ENCODE measurements around the gene VWC2. TPM values are rescaled to one million over a fixed set of nuclear protein-coding genes. Genes with fewer than 3 reads are reported as not detected.

Gene VWC2
- total and polyA plus RNA-seq, 10 of the 15 experiments (the other 5 are each of a cell fraction or from before 2014, with no cell fraction given) = 0.01 to 0.06 (median 0.03) TPM; not detected in 7

DNA sequence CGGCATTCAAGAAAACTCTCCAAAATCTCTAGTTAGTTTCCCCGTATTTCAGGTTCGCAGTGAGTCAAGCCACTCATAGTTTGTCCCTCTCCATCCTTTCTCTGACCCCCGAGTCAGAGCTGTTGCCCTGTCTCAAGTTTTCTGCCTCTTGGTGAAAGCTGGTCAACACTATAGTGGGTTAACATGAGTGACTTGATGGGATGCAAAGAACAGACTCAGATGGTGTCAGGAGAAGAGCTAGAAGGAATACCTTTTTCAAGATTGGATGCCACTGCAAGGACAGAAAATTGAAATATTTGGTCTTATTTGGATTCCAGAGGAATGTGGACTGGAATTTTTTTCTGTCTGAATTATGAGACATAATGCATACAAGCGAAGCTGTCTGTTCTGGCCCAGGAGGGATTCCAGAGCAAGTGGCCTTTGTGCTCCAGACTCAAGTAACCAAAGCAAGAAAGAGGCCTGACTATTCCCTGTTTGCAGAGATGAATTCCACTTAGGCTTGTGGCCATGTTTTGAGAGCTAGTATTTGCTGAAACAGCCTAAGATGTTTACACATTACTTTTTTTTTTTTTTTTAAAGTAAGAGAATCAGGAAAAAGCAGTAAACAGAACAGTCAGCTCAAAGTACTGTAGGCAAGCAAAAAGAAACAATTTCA is 67.4 kb downstream of the VWC2 start:
- no peaks in the 10 kb centered on the region for H4K20me1 ChIP-seq (ENCODE audit: control insufficient read depth, insufficient read depth)
- intact Hi-C loops (cut with micrococcal nuclease; ENCODE audit: unreplicated experiment) (no loop called here), in situ Hi-C loops (cut with MboI) (no loop called here)
- ChIA-PET RAD21 (ENCODE audit: unreplicated experiment) (interaction anchor here (0.8 kb wide), 1 partner anchor 50 kb away, joined by 3 read pairs; no protein-coding TSS in a partner anchor), POLR2A (no interaction called here), CTCF (interaction anchor here (1.1 kb wide), 1 partner anchor 14 kb away, joined by 3 read pairs; no protein-coding TSS in a partner anchor), SMC1A (ENCODE audit: uncharacterized antibody, unreplicated experiment) (no interaction called here)
- DNase-seq (ENCODE audit: low read depth, low spot score) (no peak), ATAC-seq (no peak), FAIRE-seq (no peak)
- no peaks in the 10 kb centered on the region for H3K79me2 ChIP-seq (ENCODE audit: control insufficient read depth, insufficient read depth, low read length)
- H3K4me1 ChIP-seq (ENCODE audit: control insufficient read depth, insufficient read depth, low read length) = no peaks in the 10 kb centered on the region
- H3K9ac ChIP-seq (ENCODE audit: control insufficient read depth, insufficient read depth, low read length) = no peak overlapping the region
- H3K9me3 ChIP-seq (replicated peaks; ENCODE audit: control insufficient read depth, insufficient read depth, low read length) = no peaks in the 10 kb centered on the region
- no peak overlapping the region for H3K27ac ChIP-seq (ENCODE audit: control insufficient read depth, insufficient read depth)
- WGBS (ENCODE audit: insufficient coverage, insufficient replicate concordance, low lambda C conversion rate, missing lambda C conversion rate) = 25% methylated on average over 5 of the region's 5 CpGs
- no peak overlapping the region for H2AFZ ChIP-seq (ENCODE audit: control insufficient read depth, low read depth, low read length)
- no peaks in the 10 kb centered on the region; a peak in 1 of 4 replicates for H3K27me3 ChIP-seq (replicated peaks in 1 of 2; ENCODE audit: control insufficient read depth in 2 of 2, insufficient read depth in 2 of 2, low read length in 1 of 2)
- no TSS peak for BruUV-seq (replicated peaks)
- H3K4me2 ChIP-seq (ENCODE audit: control insufficient read depth, insufficient read depth) = no peak overlapping the region
- no peaks in the 10 kb centered on the region for H3K36me3 ChIP-seq (ENCODE audit: control insufficient read depth in 2 of 2, insufficient read depth in 2 of 2, low read length in 1 of 2)
- no peak overlapping the region for H3K4me3 ChIP-seq
- no peak for TF ChIP-seq EZH2 (IDR thresholded peaks at IDR 0.05; ENCODE audit: borderline replicate concordance, control insufficient read depth, low read depth, low read length)
- TF ChIP-seq WRNIP1 (IDR thresholded peaks at IDR 0.05; ENCODE audit: borderline replicate concordance, low read depth, low read length) = no peak
- no peak for TF ChIP-seq BMI1 (IDR thresholded peaks at IDR 0.05; ENCODE audit: borderline replicate concordance)
- no peak for TF ChIP-seq SREBF1 (IDR thresholded peaks at IDR 0.05; ENCODE audit: low read length)
- TF ChIP-seq LARP7 (IDR thresholded peaks at IDR 0.05) = no peak
- TF ChIP-seq, protein P1, sequence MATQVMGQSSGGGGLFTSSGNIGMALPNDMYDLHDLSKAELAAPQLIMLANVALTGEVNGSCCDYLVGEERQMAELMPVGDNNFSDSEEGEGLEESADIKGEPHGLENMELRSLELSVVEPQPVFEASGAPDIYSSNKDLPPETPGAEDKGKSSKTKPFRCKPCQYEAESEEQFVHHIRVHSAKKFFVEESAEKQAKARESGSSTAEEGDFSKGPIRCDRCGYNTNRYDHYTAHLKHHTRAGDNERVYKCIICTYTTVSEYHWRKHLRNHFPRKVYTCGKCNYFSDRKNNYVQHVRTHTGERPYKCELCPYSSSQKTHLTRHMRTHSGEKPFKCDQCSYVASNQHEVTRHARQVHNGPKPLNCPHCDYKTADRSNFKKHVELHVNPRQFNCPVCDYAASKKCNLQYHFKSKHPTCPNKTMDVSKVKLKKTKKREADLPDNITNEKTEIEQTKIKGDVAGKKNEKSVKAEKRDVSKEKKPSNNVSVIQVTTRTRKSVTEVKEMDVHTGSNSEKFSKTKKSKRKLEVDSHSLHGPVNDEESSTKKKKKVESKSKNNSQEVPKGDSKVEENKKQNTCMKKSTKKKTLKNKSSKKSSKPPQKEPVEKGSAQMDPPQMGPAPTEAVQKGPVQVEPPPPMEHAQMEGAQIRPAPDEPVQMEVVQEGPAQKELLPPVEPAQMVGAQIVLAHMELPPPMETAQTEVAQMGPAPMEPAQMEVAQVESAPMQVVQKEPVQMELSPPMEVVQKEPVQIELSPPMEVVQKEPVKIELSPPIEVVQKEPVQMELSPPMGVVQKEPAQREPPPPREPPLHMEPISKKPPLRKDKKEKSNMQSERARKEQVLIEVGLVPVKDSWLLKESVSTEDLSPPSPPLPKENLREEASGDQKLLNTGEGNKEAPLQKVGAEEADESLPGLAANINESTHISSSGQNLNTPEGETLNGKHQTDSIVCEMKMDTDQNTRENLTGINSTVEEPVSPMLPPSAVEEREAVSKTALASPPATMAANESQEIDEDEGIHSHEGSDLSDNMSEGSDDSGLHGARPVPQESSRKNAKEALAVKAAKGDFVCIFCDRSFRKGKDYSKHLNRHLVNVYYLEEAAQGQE (IDR thresholded peaks at IDR 0.05; ENCODE audit: low read depth, low read length) = no peak
- no peak for TF ChIP-seq EED (IDR thresholded peaks at IDR 0.05; ENCODE audit: low read depth)
- TF ChIP-seq, protein P2, sequence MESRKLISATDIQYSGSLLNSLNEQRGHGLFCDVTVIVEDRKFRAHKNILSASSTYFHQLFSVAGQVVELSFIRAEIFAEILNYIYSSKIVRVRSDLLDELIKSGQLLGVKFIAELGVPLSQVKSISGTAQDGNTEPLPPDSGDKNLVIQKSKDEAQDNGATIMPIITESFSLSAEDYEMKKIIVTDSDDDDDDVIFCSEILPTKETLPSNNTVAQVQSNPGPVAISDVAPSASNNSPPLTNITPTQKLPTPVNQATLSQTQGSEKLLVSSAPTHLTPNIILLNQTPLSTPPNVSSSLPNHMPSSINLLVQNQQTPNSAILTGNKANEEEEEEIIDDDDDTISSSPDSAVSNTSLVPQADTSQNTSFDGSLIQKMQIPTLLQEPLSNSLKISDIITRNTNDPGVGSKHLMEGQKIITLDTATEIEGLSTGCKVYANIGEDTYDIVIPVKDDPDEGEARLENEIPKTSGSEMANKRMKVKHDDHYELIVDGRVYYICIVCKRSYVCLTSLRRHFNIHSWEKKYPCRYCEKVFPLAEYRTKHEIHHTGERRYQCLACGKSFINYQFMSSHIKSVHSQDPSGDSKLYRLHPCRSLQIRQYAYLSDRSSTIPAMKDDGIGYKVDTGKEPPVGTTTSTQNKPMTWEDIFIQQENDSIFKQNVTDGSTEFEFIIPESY (IDR thresholded peaks at IDR 0.05) = no peak
- no peak for TF ChIP-seq SMARCA5 (IDR thresholded peaks at IDR 0.05)
- no peak for TF ChIP-seq CREB1 (IDR thresholded peaks at IDR 0.05; ENCODE audit: low read depth)
- no peak for TF ChIP-seq STAT1 (conservative IDR thresholded peaks at IDR 0.05)
- no peak for TF ChIP-seq NFYB (IDR thresholded peaks at IDR 0.05; ENCODE audit: insufficient read depth, low read depth, low read length)
- TF ChIP-seq IKZF1 (conservative IDR thresholded peaks at IDR 0.05) = no peak
- no peak for TF ChIP-seq FOS (IDR thresholded peaks at IDR 0.05; ENCODE audit: borderline replicate concordance, extremely low read depth, insufficient read length)
- TF ChIP-seq ETV6 (conservative IDR thresholded peaks at IDR 0.05 in 1 of 2, IDR thresholded peaks at IDR 0.05 in 1 of 2; ENCODE audit: borderline replicate concordance in 1 of 2, low read depth in 1 of 2) = no peak
- no peak for TF ChIP-seq ZNF207 (IDR thresholded peaks at IDR 0.05; ENCODE audit: borderline replicate concordance)
- TF ChIP-seq, protein P3, sequence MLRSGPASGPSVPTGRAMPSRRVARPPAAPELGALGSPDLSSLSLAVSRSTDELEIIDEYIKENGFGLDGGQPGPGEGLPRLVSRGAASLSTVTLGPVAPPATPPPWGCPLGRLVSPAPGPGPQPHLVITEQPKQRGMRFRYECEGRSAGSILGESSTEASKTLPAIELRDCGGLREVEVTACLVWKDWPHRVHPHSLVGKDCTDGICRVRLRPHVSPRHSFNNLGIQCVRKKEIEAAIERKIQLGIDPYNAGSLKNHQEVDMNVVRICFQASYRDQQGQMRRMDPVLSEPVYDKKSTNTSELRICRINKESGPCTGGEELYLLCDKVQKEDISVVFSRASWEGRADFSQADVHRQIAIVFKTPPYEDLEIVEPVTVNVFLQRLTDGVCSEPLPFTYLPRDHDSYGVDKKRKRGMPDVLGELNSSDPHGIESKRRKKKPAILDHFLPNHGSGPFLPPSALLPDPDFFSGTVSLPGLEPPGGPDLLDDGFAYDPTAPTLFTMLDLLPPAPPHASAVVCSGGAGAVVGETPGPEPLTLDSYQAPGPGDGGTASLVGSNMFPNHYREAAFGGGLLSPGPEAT (IDR thresholded peaks at IDR 0.05; ENCODE audit: low read depth) = no peak
- TF ChIP-seq CBX3 (IDR thresholded peaks at IDR 0.05; ENCODE audit: borderline replicate concordance, low read depth) = no peak
- TF ChIP-seq PAX8 (IDR thresholded peaks at IDR 0.05) = no peak
